Activated CD8-positive, alpha-beta memory T cell treated with anti-CD3 and anti-CD28 coated beads, Interleukin-2, amount 50 U/mL, for 24 hours (primary cell): ENCODE results near the gene PPIH.
"Not testable (repeated sequence)": the region's sequence is repeated elsewhere in the genome, so short reads cannot be mapped to it uniquely, and the experiment has no call there.

Source experiments
- DNase-seq: peaks from one replicate; pipeline ENCODE4 v3.0.0-alpha.2; 2020; ENCODE audit errors: extremely low read depth

PPIH gene

DNA sequence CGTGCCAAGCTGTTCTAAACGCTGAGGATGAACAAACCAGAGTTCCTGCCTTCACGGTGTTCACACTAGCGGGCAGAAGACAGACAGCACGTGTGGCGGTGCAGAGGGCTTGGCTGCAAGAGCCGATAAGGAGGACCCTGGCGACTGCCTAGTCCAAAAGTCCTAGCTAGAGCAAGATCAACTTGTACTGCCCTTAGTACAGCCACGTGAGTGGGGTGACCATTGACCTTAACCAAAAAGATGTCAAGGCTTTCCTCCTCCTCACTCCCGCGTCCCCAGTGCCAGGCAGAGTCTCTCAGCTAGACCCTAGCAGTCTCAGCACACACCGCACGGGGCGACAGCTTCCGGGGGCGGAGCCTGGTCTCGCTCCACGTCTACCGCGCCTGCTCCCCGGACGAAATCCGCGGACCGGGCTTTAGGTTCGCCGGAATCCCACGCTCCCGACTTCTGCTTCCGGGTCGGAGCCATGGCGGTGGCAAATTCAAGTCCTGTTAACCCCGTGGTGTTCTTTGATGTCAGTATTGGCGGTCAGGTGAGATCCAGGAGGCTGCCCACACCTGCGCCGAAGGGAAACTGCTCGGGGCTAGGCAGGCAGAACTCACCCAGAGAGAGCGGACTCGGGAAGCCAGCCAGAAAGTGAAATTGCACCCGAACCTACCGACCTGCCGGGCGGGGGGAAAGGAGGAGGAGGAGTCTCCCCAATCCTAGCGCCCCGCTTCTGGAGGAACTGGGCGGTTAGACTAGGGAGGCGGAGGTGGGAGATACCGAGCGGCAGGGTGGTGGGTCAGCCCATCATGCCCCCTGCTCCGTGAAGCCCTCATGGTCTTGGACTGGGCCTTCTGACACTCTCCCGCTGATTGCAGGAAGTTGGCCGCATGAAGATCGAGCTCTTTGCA is at the start of gene PPIH:
Gene PPIH, plus strand, starts transcription at position 443 of the 896 bp plus-strand sequence. Its CDS starts 24 bp downstream, at position 467.
- peak; percentile 88 for DNase-seq

DNA sequence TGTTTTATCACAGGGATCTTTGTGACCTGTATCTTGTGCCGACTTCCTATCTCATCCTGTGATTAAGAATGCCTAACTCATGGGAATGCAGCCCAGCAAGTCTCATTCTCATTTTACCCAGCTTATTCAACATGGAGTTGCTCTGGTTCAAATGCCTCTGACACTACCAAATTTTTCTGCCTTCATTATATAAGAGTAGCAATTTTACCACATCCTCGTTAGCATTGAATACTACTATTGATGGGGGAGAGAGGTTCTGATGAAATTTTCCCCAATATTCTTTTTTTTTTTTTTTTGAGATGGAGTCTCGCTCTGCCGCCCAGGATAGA is 44.5 kb upstream of the PPIH start:
- DNase-seq, result no peak

DNA sequence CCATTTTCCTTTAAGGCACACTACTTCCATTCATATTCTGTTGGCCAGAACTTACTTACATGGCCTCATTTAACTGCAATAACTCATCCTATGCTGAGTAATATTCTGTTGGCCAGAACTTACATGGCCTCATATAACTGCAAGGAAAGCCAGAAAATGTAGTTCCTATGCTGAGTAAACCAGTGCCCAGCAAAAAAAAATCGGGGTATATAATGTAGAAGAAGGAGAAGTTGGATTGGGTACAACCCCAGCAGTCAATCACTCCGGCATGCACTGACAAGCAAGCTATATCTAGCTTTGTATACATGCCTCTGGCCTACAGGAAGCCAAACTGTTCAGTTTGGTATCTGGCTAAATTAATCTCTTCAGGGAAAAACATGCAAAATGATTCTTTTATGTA is 39.4 kb upstream of the PPIH start:
- DNase-seq, result no peak

DNA sequence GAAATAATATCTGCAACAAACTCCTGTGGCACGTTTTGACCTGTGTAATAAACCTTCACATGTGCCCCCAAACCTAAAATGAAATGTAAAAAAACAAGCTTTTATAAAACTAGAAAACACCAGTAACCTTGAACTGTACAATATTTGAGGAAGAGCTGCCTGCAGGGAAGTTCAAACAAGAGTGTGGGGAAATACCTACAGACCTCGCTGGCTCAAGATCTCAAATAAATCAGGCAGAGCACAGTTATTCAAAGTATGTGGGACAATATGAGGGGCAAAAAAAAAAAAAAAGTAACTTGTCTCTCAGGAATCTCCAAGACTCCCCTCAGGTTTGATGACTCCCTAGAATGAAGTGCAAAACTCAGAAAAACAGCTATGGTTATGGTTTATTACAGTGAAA is 37.9 kb upstream of the PPIH start:
- no peak for DNase-seq

DNA sequence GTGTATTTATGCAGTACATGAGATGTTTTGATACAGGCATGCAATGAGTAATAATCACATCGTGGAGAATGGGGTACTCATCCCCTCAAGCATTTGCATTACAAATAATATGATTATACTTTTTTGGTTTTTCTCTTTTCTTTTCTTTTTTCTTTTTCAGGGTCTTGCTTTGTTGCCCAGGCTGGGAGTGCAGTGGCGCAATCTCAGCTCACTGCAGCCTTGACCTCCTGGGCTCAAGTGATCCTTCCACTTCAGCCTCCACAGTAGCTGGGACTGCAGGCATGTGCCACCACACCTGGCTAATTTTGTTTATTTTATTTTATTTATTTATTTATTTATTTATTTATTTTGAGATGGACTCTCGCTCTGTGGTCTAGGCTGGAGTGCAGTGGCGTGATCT is 37.0 kb upstream of the PPIH start:
- DNase-seq, result not testable (repeated sequence)

DNA sequence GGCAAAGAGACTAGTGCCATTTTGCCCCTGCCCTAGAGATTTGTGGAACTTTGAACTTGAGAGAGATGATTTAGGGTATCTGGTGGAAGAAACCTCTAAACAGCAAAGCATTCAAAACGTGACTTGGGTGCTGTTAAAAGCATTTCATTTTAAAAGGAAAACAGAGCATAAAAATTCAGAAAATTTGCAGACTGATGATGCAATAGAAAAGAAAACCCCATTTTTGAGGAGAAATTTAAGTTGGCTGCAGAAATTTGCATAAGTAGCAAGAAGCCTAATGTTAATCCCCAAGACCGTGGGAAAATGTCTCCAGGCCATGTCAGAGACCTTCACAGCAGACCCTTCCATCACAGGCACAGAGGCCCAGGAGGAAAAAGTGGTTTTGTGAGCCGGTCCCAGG is 31.0 kb upstream of the PPIH start:
- not testable (repeated sequence) for DNase-seq

DNA sequence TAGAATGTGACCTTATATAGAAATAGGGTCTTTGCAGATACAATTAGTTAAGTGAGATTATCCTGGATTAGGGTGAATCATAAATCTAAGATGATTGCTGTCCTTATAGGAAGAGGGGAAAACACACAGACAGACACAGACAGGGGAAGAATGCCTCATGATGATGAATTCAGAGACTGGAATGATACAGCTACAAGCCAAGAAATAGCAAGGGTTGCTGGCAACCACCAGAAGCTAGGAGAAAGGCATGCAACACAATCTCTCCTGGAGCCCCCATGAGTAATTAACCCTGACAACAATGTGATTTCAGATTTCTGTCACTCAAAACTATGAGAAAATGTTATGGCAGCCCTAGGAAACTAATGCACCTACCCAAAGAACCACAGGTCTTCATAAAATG is 19.1 kb upstream of the PPIH start:
- DNase-seq, result no peak

DNA sequence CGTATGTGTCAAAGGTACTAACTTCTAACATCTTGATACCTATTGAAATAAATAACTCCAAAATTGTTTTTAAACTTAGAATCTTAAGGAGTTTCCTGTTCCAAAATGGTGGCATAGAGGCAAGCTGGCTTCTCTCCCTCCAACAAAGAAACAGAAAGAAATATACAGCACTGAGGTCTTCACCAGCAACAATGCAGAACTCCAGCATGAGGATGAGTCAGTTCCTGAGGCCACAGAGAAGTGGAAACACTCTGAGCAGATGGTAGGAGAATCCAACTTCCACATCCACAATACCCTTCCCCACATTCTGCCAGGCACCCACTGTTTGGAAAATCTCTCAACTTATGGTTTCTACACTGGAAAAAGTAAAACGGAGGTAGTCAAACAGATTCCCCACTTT is 12.2 kb upstream of the PPIH start:
- DNase-seq, result no peak

DNA sequence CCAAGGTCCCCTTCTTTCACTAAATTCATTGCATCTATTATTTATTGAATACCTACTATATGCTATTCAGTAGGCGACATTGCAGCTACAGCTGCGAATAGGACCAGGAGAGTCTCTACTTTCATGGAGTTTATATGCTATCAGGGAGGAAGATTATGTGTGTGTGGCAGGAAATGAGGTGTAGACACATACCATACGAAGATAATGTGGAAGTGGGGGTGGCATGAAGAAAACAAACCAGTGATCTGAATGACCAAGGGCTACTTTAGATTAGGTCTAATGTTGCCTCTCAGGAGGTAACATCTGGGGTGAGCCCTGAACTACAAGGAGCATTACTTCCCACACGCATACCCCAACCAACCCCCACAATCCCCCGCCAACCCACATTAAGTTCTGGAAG is 1.0 kb upstream of the PPIH start:
- DNase-seq, result no peak

DNA sequence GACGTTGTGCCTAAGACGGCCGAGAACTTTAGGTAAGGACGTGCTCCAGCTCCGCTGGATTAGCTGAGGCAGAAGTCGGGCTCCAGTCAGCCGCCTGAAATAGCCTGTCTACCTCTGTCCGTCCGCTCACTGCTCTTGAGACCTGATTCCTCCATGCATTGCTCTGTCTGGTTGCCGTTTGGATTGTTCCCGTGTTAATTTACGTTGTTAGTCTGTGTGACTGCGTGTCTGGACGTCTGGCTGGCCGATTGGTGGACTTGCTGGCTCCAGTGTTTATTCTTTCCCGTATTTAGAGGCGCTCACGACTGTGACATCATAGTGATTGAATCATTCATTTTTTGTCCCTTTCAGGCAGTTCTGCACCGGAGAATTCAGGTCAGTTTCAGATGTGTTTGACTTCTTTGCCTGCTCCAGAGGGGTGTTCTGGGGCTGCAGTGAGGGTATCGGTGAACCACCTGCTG is 684 bp downstream of the PPIH start:
- no peak for DNase-seq

DNA sequence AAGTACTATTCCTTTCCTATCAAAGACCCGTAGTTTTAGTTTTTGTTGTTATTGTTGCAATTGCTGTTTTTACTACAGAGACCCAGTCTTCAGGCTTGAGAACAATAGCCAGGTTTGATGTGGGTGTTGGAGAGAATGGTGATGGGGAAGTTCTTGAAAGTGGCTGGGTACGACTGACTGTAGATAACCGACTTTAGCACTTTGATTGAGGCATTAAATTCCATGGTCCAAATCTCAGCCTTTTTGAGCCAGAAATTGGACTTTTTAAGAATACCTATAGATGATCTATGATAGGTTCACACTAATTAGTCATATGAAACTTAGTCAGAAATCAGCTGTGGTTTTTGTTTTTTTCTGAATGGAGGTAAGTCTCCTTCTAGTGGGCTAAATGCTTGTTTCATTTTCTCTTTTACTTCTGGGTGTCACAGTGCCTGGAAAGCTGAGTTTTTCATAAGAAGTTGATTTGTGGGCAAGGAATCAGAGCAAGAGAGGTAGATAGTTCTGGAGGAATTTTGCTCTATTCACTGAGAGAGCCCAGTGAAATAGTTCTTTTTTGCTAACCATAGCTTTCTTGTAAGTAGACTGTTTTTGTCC is 2.8 kb downstream of the PPIH start:
- DNase-seq, result no peak

DNA sequence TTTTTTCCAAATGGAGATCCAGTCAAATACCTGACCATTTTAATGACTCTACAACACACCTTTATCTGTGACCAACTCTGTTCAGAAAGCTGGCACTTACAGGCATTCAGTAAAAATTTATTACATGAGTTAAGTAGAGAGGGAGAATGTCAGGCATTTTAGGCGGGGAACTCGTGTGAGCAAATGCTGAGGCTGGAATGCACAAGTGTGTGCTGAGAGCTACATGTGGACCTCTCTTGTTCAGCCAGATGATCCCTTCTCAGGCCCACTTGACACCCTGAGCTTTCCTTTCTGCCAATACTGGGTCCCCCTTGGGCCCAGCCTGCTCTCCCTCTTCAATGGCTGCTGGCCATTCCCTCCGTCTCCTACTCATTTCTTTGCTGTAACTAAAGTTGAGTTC is 11.7 kb downstream of the PPIH start:
- no peak for DNase-seq

DNA sequence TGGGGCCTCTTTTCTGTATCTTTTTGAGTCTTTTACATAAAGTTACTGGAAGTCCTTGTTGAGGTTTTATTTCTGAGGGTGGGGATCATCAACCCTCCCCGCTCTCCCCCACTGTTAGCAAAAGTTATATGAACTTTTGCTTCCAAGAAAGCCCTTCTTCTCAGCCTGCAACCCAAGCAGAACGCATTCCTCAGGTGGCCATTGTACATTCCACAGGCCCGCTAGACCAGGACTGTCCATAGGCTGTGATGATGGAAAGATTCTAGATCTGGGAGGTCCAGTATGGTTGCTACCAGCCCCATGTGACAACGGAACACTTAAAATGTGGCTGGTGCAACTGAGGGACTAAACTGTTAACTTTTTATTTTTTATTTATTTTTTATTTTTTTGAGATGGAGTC is 12.2 kb downstream of the PPIH start:
- no peak for DNase-seq

DNA sequence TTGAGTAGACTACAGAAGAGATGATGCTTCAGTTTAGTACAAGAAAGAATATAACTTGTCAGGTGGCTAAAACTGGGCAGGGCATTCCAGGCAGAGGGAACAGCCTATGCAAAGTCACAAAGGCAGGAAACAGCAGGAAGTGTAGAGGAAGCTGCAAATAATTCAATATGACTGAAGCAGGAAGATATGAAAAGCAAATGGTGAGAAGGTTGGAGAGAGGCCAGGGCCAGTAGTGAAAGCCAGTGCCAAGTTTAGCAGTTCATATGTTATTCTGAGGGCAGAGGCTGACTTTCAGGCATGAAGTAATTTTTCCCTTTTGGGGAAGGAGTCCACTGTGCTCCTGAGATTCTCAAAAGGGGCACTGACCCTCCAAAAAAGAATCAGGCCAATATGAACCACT is 16.0 kb downstream of the PPIH start:
- no peak for DNase-seq

DNA sequence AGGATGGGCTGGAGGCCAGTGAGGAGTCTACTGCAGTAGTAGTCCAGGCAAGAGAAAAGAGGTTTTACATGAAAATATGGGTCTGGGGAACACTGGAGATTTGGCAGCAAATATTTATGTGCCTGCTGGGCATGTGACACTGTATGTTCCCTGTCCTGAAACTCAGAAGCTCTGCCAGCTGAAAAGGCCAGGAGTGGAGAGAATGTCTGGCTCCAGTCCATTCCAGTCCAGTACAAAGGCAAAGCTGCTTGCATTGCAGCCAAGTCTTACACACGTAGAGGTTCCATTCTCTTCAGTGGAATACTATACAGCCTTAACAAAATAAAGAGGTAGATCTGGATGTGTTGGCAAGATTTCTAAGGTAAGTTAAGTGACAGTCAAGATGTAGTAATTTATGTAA is 16.5 kb downstream of the PPIH start:
- DNase-seq, result no peak

DNA sequence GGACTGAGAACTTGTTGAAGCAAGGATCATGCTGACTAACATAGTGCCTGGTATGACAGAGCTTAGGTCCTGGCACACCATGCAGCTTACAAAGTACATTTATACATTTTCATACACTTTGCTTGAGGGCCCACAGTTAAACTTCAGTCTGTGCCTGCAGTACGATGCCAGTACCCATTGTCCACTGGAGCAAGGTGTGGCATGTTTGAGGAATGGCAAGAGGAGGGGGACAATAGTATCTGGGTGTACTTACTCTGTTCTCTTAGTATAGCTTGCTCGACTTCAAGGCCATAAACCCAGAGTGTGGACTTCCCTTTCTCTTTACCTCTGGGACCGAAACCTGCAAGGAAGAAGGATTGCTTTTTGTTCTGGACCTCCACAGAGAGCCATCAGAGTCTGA is 17.2 kb downstream of the PPIH start:
- DNase-seq, result no peak

DNA sequence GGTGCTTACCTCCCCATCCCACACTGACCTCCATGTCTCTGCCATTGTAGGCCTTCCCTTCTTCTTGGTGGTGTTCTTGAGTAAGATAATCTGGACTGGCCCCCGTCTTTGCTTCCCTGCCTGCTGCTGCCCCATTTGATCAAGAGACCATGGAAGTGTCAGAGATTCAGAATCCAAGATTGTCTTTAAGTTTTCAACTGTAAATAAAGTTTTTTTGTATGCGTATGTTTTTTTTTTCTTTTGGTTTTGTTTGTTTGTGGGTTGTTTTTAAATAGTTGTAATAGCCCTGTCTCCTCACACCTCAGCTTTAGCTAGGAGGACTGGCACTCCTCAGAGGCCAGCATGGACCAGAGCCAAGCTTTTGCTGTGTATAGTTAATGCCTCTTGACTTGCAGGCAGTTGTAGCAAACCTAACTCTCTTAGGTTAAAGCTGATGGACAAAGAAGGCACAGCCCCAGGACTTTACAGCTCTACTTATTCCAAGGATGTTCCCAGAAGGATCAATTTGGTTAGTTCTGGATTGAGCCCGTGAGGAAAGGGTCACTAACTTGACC is 18.4 kb downstream of the PPIH start:
- DNase-seq, result no peak

DNA sequence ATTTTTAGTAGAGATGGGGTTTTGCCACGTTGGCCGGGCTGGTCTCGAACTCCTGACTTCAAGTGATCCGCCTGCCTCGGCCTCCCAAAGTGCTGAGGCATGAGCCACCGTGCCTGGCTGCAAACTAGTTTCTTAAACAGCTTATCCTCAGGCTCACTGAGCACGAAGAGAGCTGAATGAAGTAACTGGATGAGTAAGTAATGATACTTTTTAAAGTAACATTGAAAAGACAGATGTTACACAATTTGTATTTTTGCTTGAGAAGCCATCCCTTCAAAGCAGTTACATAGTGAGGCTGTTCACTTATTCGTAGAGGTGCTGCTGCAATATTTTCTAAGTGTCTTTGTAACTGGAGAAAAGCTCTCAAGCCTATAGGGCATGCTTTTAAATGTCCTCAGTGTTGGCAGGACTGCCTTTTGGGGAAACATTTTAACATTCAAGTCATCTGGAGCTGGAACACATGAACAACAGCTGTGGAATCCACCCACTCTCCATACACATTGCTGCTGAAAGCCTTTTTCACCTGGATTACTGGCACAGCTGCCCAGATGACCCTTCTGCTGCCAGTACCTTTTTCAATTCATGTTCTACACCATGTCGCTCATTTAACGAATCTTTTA is 21.3 kb downstream of the PPIH start:
- DNase-seq, result no peak

DNA sequence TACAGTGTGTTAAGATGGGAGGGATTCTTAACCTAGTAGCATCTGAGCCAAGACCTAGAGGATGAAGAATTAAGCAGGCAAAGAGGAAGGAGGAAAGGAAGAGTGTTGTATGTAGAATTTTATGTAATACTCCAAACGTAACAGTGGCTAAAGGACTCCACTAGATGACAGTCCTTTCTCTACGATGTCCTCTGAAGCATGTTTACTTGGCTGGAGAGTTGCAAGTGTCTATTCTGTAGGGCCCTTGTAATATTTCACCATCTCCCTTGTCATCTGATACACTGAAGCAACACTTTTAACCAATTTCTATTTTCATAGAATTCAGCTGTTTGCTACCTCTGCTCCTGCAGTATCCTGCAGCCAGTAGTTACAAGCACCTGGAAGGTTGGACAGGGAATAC is 21.8 kb downstream of the PPIH start:
- no peak for DNase-seq

DNA sequence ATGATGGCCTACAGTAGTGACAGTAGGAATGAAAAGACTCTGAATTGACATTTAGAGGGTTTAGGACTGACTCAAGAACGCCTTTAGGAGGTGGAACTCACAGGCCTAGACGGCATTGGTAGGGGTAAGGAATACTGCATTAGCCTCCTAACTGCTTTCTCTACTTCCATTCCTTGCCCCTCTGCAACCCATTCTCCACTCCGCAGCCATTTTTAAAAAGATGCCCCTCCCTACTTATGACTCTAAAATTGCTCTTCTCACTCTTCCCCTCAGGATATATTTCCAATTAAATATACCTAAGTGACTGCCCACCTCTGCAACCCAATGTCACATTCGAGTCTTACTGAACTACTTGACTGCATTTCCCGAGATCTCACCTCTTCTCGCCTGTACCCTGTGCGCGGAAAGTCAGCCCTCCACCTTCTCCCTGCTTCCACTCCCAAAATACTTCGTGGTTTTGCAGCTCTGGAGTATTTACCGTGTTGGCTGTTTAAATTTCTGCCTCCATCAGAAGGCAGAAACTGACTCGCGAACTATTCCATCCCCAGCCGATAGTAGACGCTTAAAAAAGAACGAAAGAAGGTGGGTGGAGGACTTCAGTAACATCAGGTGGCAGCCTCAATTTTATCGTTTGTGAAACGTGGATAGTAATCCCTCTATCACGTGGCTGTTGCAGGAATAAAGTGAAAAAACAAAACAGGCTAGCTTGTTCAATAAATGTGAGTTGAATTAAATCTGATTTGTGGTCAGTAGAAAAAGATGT is 22.9 kb downstream of the PPIH start:
- no peak for DNase-seq

DNA sequence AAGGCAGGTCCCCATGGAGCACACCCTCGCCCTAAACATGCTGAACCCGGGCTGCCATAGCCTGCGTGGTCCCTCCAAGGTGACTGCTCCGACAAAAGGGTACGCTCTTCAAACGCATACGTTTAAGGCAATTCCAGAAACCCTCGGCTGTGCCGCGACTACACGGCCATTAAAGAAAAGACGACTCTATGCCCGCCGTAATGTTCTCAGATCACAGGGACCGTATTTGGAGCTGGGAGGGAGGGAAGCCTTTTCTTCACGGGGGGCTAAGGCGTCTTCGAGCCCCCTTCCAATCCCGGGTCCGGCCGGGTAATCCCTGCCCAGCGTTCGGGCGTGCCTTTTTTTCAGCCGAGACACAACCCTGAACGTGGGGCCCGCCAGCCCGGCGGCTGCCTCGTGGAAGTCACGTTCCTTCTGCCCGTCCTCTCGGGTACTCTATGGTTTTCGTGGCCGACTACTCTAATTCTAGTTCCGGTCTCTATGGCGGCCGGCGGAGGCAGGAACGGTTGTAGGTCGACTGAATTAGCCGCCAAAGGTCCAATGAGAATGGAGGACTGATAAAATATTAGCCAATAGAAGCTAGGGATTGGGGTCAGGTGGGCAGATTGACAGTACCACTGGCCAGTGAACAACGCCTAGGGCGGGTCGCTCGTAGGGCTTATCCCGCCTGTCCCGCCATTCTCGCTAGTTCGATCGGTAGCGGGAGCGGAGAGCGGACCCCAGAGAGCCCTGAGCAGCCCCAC is 23.7 kb downstream of the PPIH start, which contains the start of gene YBX1:
Gene YBX1, plus strand, starts transcription at position 678 of the 743 bp plus-strand sequence. CDS start 148 bp downstream, outside the sequence.
- peak; percentile 92 for DNase-seq
